ENCODE data around the gene MTMR12. TPM values are rescaled to one million over a fixed set of nuclear protein-coding genes. Genes with fewer than 3 reads are reported as not detected.
A peak's percentile ranks its signal among the peaks of the same experiment; 100 is the strongest.

Gene MTMR12
- polyA plus RNA-seq, 1 donor (not counting 4 experiments of a cell fraction or from before 2014, with no cell fraction given) = 17.1 TPM

- Histone ChIP-seq H3K4me3 (ENCODE audit: control insufficient read depth in 2 of 3, extremely low read depth in 1 of 3, insufficient read depth in 2 of 3, low read depth in 1 of 3, low read length in 3 of 3) (no peak overlapping the region), H4K20me1 (ENCODE audit: control insufficient read depth, extremely low read depth, insufficient read depth, low read length) (no peaks in the 10 kb centered on the region), H3K9ac (ENCODE audit: control insufficient read depth, extremely low read depth, insufficient read depth, low read length) (no peak overlapping the region), H3K36me3 (ENCODE audit: control insufficient read depth in 2 of 2, extremely low read depth in 1 of 2, insufficient read depth in 2 of 2, low read length in 2 of 2) (peaks cover 7 to 9% of the 10 kb centered on the region in 2 experiments), H2AFZ (ENCODE audit: control insufficient read depth, low read length) (no peak overlapping the region), H3K27me3 (ENCODE audit: control insufficient read depth, extremely low read depth, insufficient read depth, low read length) (no peaks in the 10 kb centered on the region), H3K9me3 (ENCODE audit: control insufficient read depth, low read depth, low read length) (no peaks in the 10 kb centered on the region), H3K27ac (ENCODE audit: control insufficient read depth, insufficient read depth, low read length) (no peak overlapping the region), H3K4me1 (ENCODE audit: control insufficient read depth, extremely low read depth, insufficient read depth, low read length) (peaks cover 6% of the 10 kb centered on the region), H3K79me2 (ENCODE audit: control insufficient read depth, insufficient read depth, low read length) (no peaks in the 10 kb centered on the region), H3K4me2 (ENCODE audit: control insufficient read depth, extremely low read depth, insufficient read depth, low read depth, low read length) (no peak overlapping the region), H3K9me1 (ENCODE audit: control insufficient read depth, extremely low read depth, insufficient read depth, low read length) (no peaks in the 10 kb centered on the region)
- FAIRE-seq (no peak), DNase-seq (ENCODE audit: low read depth, low spot score) (no peak)
- TF ChIP-seq EZH2 (IDR thresholded peaks at IDR 0.05; ENCODE audit: low read length) = no peak
- TF ChIP-seq CTCF (optimal IDR thresholded peaks at IDR 0.05 in 1 of 3, IDR thresholded peaks at IDR 0.05 in 1 of 3, conservative IDR thresholded peaks at IDR 0.05 in 1 of 3; ENCODE audit: extremely low read depth in 1 of 3, insufficient read depth in 2 of 3, low read length in 3 of 3) = no peak
- dilution Hi-C loops (cut with MboI; ENCODE audit: extremely low pct_ligation_motif_present, low sequenced_read_pairs) = no loop called here
Observed at GRCh38 chr5:32277798-32278197, 34.9 kb downstream of the MTMR12 start.

- Histone ChIP-seq H3K27me3 (ENCODE audit: control insufficient read depth, extremely low read depth, insufficient read depth, low read length) (no peaks in the 10 kb centered on the region), H3K36me3 (ENCODE audit: control insufficient read depth in 2 of 2, extremely low read depth in 1 of 2, insufficient read depth in 2 of 2, low read length in 2 of 2) (peaks cover 12 to 14% of the 10 kb centered on the region in 2 experiments), H3K9me1 (ENCODE audit: control insufficient read depth, extremely low read depth, insufficient read depth, low read length) (no peaks in the 10 kb centered on the region), H3K79me2 (ENCODE audit: control insufficient read depth, insufficient read depth, low read length) (no peaks in the 10 kb centered on the region), H2AFZ (ENCODE audit: control insufficient read depth, low read length) (no peak overlapping the region), H3K4me3 (ENCODE audit: control insufficient read depth in 2 of 3, extremely low read depth in 1 of 3, insufficient read depth in 2 of 3, low read depth in 1 of 3, low read length in 3 of 3) (no peak overlapping the region), H3K27ac (ENCODE audit: control insufficient read depth, insufficient read depth, low read length) (peak overlapping the region; percentile 33), H3K9me3 (ENCODE audit: control insufficient read depth, low read depth, low read length) (no peaks in the 10 kb centered on the region), H3K4me2 (ENCODE audit: control insufficient read depth, extremely low read depth, insufficient read depth, low read depth, low read length) (no peak overlapping the region), H3K9ac (ENCODE audit: control insufficient read depth, extremely low read depth, insufficient read depth, low read length) (no peak overlapping the region), H3K4me1 (ENCODE audit: control insufficient read depth, extremely low read depth, insufficient read depth, low read length) (peaks cover 6% of the 10 kb centered on the region), H4K20me1 (ENCODE audit: control insufficient read depth, extremely low read depth, insufficient read depth, low read length) (no peaks in the 10 kb centered on the region)
- dilution Hi-C loops (cut with MboI; ENCODE audit: extremely low pct_ligation_motif_present, low sequenced_read_pairs) = no loop called here
- FAIRE-seq (no peak), DNase-seq (ENCODE audit: low read depth, low spot score) (no peak)
- TF ChIP-seq CTCF (optimal IDR thresholded peaks at IDR 0.05 in 1 of 3, IDR thresholded peaks at IDR 0.05 in 1 of 3, conservative IDR thresholded peaks at IDR 0.05 in 1 of 3; ENCODE audit: extremely low read depth in 1 of 3, insufficient read depth in 2 of 3, low read length in 3 of 3) (no peak), EZH2 (IDR thresholded peaks at IDR 0.05; ENCODE audit: low read length) (no peak)
Observed at GRCh38 chr5:32276173-32276853, 36.4 kb downstream of the MTMR12 start.
